ENCODE measurements around the gene NT5E. TPM values are rescaled to one million over a fixed set of nuclear protein-coding genes. Genes with fewer than 3 reads are reported as not detected.

The NT5E gene
- total RNA-seq, 2 experiments from 2014 or later = not detected

DNA sequence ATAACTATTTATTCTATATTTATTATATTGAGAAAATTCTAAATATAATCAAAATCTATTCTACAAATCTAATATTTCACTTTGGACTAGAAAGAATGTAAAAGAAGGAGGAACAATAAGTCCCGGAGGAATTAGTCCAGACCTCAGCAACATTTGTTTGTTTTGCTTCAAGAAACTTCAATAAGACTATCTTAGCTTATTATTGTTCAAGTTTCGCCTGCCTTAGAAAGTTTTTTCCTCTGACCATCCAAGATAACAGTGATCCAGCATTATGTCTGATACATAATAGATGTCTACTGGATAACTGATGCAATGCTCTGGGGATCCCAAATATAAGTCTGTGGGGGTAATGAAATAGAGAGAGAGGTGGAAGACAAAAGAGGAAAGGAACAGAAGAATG is 28.7 kb upstream of the NT5E start:
- no peak for DNase-seq (ENCODE audit: low spot score)
- no peak overlapping the region for H3K4me2 ChIP-seq (ENCODE audit: low read length)
- intact Hi-C loops (cut with micrococcal nuclease; ENCODE audit: unreplicated experiment) = no loop called here
- no peaks in the 10 kb centered on the region for H3K4me1 ChIP-seq (ENCODE audit: insufficient read depth, low read length, poor library complexity, severe bottlenecking)
- no peaks in the 10 kb centered on the region for H3K9me2 ChIP-seq (ENCODE audit: insufficient read depth, low read length)
- no peaks in the 10 kb centered on the region for H3K79me2 ChIP-seq (ENCODE audit: insufficient read depth, low read depth, low read length)
- CTCF ChIA-PET (ENCODE audit: unreplicated experiment) = interaction anchor here (0.5 kb wide), 1 partner anchor 257 kb away, joined by 3 read pairs; no protein-coding TSS in a partner anchor
- H4K20me1 ChIP-seq (ENCODE audit: insufficient read depth, low read length) = no peaks in the 10 kb centered on the region
- TF ChIP-seq, protein P1, sequence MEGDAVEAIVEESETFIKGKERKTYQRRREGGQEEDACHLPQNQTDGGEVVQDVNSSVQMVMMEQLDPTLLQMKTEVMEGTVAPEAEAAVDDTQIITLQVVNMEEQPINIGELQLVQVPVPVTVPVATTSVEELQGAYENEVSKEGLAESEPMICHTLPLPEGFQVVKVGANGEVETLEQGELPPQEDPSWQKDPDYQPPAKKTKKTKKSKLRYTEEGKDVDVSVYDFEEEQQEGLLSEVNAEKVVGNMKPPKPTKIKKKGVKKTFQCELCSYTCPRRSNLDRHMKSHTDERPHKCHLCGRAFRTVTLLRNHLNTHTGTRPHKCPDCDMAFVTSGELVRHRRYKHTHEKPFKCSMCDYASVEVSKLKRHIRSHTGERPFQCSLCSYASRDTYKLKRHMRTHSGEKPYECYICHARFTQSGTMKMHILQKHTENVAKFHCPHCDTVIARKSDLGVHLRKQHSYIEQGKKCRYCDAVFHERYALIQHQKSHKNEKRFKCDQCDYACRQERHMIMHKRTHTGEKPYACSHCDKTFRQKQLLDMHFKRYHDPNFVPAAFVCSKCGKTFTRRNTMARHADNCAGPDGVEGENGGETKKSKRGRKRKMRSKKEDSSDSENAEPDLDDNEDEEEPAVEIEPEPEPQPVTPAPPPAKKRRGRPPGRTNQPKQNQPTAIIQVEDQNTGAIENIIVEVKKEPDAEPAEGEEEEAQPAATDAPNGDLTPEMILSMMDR (conservative IDR thresholded peaks at IDR 0.05; ENCODE audit: low read length) = no peak
- no peak for TF ChIP-seq EZH2phosphoT487 (IDR thresholded peaks at IDR 0.05; ENCODE audit: borderline replicate concordance, low read depth, low read length)
- H3K9me3 ChIP-seq (ENCODE audit: low read length) = no peaks in the 10 kb centered on the region
- no peak overlapping the region for H3K27ac ChIP-seq (ENCODE audit: low read depth, low read length, poor library complexity, severe bottlenecking)
- no peak overlapping the region for H3K4me3 ChIP-seq (ENCODE audit: low read depth, low read length, poor library complexity, severe bottlenecking)
- H2AFZ ChIP-seq (ENCODE audit: low read length) = no peak overlapping the region
- POLR2A ChIA-PET = no interaction called here
- no TSS peak for BruUV-seq (replicated peaks)
- H3K36me3 ChIP-seq (ENCODE audit: insufficient read depth, low read length) = no peaks in the 10 kb centered on the region

DNA sequence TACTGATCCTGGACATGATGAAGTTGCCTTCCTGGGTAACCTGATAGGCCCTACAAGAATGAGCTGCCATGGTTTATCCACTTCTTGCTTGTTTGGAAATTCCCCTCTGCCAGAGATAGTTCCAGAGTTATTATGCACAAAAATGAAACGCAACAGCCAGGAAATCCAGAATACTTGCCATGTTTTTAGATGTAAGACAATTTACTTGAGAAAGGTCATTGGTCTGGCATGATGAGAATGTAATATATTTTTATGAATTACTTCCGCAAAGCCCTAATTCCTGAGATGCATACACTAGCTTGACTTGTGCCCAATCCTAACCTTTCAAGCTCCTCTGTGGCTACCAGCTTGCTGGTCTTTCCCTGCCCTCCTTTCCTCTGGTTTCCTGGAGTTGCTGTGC is 27.9 kb upstream of the NT5E start:
- Histone ChIP-seq H3K4me3 (ENCODE audit: low read depth, low read length, poor library complexity, severe bottlenecking) (no peak overlapping the region), H3K4me2 (ENCODE audit: low read length) (no peak overlapping the region), H3K9me2 (ENCODE audit: insufficient read depth, low read length) (no peaks in the 10 kb centered on the region), H3K36me3 (ENCODE audit: insufficient read depth, low read length) (no peaks in the 10 kb centered on the region), H3K79me2 (ENCODE audit: insufficient read depth, low read depth, low read length) (no peaks in the 10 kb centered on the region), H3K4me1 (ENCODE audit: insufficient read depth, low read length, poor library complexity, severe bottlenecking) (no peaks in the 10 kb centered on the region), H3K27ac (ENCODE audit: low read depth, low read length, poor library complexity, severe bottlenecking) (no peak overlapping the region), H4K20me1 (ENCODE audit: insufficient read depth, low read length) (no peaks in the 10 kb centered on the region), H2AFZ (ENCODE audit: low read length) (no peak overlapping the region), H3K9me3 (ENCODE audit: low read length) (no peaks in the 10 kb centered on the region)
- TF ChIP-seq, protein P1 (conservative IDR thresholded peaks at IDR 0.05; ENCODE audit: low read length) = no peak
- TF ChIP-seq EZH2phosphoT487 (IDR thresholded peaks at IDR 0.05; ENCODE audit: borderline replicate concordance, low read depth, low read length) = no peak
- ChIA-PET POLR2A (interaction anchor here (0.6 kb wide), 1 partner anchor 510 kb away, joined by 3 read pairs; no protein-coding TSS in a partner anchor), CTCF (ENCODE audit: unreplicated experiment) (no interaction called here)
- no TSS peak for BruUV-seq (replicated peaks)
- intact Hi-C loops (cut with micrococcal nuclease; ENCODE audit: unreplicated experiment) = no loop called here
- DNase-seq (ENCODE audit: low spot score) = no peak

DNA sequence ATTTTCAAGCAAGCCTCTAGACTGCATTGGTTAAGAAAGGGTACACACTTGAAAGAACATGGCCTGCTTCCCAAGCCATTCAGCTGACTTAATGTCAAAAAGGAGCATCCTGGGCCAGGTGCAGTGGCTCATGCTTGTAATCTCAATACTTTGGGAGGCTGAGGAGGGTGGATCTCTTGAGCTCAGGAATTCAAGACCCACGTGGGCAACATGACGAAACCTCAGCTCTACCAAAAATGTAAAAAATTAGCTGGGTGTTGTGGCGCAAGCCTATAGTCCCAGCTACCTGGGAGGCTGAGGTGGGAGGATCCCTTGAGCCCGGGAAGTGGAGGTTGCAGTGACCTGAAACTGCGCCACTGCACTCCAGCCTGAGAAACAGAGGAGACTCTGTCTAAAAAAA is 26.9 kb upstream of the NT5E start:
- DNase-seq (ENCODE audit: low spot score) = no peak
- ChIA-PET POLR2A (no interaction called here), CTCF (ENCODE audit: unreplicated experiment) (no interaction called here)
- intact Hi-C loops (cut with micrococcal nuclease; ENCODE audit: unreplicated experiment) = no loop called here
- Histone ChIP-seq H3K9me3 (ENCODE audit: low read length) (no peaks in the 10 kb centered on the region), H3K4me3 (ENCODE audit: low read depth, low read length, poor library complexity, severe bottlenecking) (no peak overlapping the region), H3K79me2 (ENCODE audit: insufficient read depth, low read depth, low read length) (no peaks in the 10 kb centered on the region), H4K20me1 (ENCODE audit: insufficient read depth, low read length) (no peaks in the 10 kb centered on the region), H3K36me3 (ENCODE audit: insufficient read depth, low read length) (no peaks in the 10 kb centered on the region), H3K4me1 (ENCODE audit: insufficient read depth, low read length, poor library complexity, severe bottlenecking) (no peaks in the 10 kb centered on the region), H2AFZ (ENCODE audit: low read length) (no peak overlapping the region), H3K9me2 (ENCODE audit: insufficient read depth, low read length) (no peaks in the 10 kb centered on the region), H3K27ac (ENCODE audit: low read depth, low read length, poor library complexity, severe bottlenecking) (no peak overlapping the region), H3K4me2 (ENCODE audit: low read length) (no peak overlapping the region)
- no TSS peak for BruUV-seq (replicated peaks)
- TF ChIP-seq, protein P1 (conservative IDR thresholded peaks at IDR 0.05; ENCODE audit: low read length) = no peak
- TF ChIP-seq EZH2phosphoT487 (IDR thresholded peaks at IDR 0.05; ENCODE audit: borderline replicate concordance, low read depth, low read length) = no peak
